B cell (primary cell): ENCODE measurements around the gene POLK.

Experiments used
- EZH2 ChIP-seq: IDR thresholded peaks from 2 replicates; pipeline ENCODE4 v1.6.1; 2012; ENCODE audit warnings: borderline replicate concordance, low read depth, mild to moderate bottlenecking, moderate library complexity, low read length; ENCODE audit not compliant: insufficient read depth, poor library complexity, severe bottlenecking
- TF ChIP-seq, protein P1 (sequence below): fragments of 200-600 bp; IDR thresholded peaks from one replicate; pipeline ENCODE4 v1.8.0; 2022; ENCODE audit warnings: antibody characterized with exemption, mild to moderate bottlenecking

DNA sequence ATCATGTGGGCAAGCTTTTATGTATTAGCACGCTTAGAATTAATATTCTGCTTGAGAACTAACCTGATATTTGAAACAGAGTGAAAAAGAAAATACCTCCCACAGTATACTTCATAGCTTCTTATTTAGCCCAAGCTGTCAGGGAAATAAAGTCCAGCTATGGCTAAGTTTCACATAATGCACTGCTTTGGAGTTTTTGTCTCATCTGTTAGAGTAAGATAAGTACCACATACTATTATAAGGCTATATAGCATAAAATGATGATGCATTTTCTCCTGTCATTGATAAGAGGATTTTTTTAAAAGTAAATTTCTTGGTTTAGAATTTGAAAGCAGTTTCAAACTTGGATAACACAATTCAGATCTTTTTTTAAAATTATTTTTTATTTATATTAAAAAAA is 97.2 kb downstream of the POLK start:
- TF ChIP-seq, protein P1, sequence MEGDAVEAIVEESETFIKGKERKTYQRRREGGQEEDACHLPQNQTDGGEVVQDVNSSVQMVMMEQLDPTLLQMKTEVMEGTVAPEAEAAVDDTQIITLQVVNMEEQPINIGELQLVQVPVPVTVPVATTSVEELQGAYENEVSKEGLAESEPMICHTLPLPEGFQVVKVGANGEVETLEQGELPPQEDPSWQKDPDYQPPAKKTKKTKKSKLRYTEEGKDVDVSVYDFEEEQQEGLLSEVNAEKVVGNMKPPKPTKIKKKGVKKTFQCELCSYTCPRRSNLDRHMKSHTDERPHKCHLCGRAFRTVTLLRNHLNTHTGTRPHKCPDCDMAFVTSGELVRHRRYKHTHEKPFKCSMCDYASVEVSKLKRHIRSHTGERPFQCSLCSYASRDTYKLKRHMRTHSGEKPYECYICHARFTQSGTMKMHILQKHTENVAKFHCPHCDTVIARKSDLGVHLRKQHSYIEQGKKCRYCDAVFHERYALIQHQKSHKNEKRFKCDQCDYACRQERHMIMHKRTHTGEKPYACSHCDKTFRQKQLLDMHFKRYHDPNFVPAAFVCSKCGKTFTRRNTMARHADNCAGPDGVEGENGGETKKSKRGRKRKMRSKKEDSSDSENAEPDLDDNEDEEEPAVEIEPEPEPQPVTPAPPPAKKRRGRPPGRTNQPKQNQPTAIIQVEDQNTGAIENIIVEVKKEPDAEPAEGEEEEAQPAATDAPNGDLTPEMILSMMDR = no peak
- no peak for TF ChIP-seq EZH2
